Panc1 (cell line): Measurements from ENCODE around the gene JMY.

Source experiments
- CTCF ChIP-seq: fragments of 450-650 bp; IDR thresholded peaks from 2 replicates; pipeline ENCODE4 v1.5.1; 2017; ENCODE audit warnings: mild to moderate bottlenecking
- POLR2AphosphoS5 ChIP-seq: IDR thresholded peaks from 2 replicates; pipeline ENCODE4 v1.6.1; 2012; ENCODE audit warnings: mild to moderate bottlenecking, low read depth, low read length, moderate library complexity

DNA sequence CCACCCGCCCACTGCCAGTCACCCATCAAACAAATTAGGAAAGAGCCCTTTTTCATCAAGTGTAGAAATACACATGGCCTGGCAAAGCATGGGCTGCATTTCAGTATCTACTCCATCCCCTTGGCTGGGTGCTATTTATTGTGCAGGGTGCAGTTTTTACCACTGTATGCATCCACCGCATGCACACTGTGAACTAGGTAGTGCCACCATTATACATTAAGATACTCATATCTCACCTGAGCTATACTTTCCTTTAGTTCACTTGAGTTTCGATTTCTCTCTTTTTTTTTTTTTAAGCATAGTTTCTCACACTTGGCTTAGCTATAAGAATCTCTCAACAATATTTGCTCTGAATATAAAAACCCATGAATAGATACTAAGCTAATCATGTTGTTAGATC lies 49.4 kb downstream of the JMY start:
- TF ChIP-seq CTCF (no peak), POLR2AphosphoS5 (no peak)
